Mesothelial cell of epicardium (in vitro differentiated cells): ENCODE results near the gene PRDM16. TPM values are rescaled to one million over a fixed set of nuclear protein-coding genes. Genes with fewer than 3 reads are reported as not detected.

ENCODE experiments used
- DNase-seq, 2 experiments: peaks; one replicate each; pipeline ENCODE4 v3.0.0; 2021; ENCODE audit warnings: low spot score in 2 of 2; ENCODE audit not compliant: unreplicated experiment in 2 of 2
- H3K27ac Mint-ChIP-seq: 2 replicates; pipeline ENCODE4 v1.8.0; 2021; ENCODE audit warnings: mixed read lengths
- H3K27me3 Mint-ChIP-seq: 2 replicates; pipeline ENCODE4 v1.8.0; 2021; ENCODE audit warnings: low read depth, mixed read lengths
- H3K36me3 Mint-ChIP-seq: 2 replicates; pipeline ENCODE4 v1.8.0; 2021; ENCODE audit warnings: mixed read lengths
- H3K4me1 Mint-ChIP-seq: 2 replicates; pipeline ENCODE4 v1.8.0; 2021; ENCODE audit warnings: mixed read lengths
- H3K4me3 Mint-ChIP-seq: 2 replicates; pipeline ENCODE4 v1.8.0; 2021; ENCODE audit warnings: mild to moderate bottlenecking, moderate library complexity, mixed read lengths
- H3K9me3 Mint-ChIP-seq: 2 replicates; pipeline ENCODE4 v1.8.0; 2021; ENCODE audit warnings: mixed read lengths
- total RNA-seq: library from RNA; stranded (reverse); gene quantifications from 3 replicates; pipeline ENCODE4 v1.2.1, GENCODE V29; 2021
- TF ChIP-seq, protein P1 (sequence below): fragments of 200-600 bp; sonication (generic); IDR thresholded peaks from one replicate; pipeline ENCODE4 v1.5.0; 2021; ENCODE audit warnings: antibody characterized with exemption; ENCODE audit not compliant: unreplicated experiment

Gene PRDM16
- total RNA-seq, 1 donor from 2014 or later, result 1.4 TPM

GRCh38 chr1:3204725-3205124 is 135.7 kb downstream of the PRDM16 start:
- Mint-ChIP-seq H3K4me3 (no peak overlapping the region), H3K27ac (no peak overlapping the region), H3K9me3 (no peaks in the 10 kb centered on the region), H3K27me3 (peaks cover 36% of the 10 kb centered on the region), H3K36me3 (no peaks in the 10 kb centered on the region), H3K4me1 (no peaks in the 10 kb centered on the region)
- TF ChIP-seq, protein P1, sequence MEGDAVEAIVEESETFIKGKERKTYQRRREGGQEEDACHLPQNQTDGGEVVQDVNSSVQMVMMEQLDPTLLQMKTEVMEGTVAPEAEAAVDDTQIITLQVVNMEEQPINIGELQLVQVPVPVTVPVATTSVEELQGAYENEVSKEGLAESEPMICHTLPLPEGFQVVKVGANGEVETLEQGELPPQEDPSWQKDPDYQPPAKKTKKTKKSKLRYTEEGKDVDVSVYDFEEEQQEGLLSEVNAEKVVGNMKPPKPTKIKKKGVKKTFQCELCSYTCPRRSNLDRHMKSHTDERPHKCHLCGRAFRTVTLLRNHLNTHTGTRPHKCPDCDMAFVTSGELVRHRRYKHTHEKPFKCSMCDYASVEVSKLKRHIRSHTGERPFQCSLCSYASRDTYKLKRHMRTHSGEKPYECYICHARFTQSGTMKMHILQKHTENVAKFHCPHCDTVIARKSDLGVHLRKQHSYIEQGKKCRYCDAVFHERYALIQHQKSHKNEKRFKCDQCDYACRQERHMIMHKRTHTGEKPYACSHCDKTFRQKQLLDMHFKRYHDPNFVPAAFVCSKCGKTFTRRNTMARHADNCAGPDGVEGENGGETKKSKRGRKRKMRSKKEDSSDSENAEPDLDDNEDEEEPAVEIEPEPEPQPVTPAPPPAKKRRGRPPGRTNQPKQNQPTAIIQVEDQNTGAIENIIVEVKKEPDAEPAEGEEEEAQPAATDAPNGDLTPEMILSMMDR, result no peak
- DNase-seq, result no peak

- H3K27ac Mint-ChIP-seq, result no peak overlapping the region
- H3K36me3 Mint-ChIP-seq, result no peaks in the 10 kb centered on the region
- no peak for DNase-seq
- H3K4me1 Mint-ChIP-seq, result no peaks in the 10 kb centered on the region
- no peak overlapping the region for H3K4me3 Mint-ChIP-seq
- peaks cover 37% of the 10 kb centered on the region for H3K27me3 Mint-ChIP-seq
- TF ChIP-seq, protein P1, result no peak
- H3K9me3 Mint-ChIP-seq, result no peaks in the 10 kb centered on the region
Measured at GRCh38 chr1:3205815-3206214, 136.8 kb downstream of the PRDM16 start.

DNA sequence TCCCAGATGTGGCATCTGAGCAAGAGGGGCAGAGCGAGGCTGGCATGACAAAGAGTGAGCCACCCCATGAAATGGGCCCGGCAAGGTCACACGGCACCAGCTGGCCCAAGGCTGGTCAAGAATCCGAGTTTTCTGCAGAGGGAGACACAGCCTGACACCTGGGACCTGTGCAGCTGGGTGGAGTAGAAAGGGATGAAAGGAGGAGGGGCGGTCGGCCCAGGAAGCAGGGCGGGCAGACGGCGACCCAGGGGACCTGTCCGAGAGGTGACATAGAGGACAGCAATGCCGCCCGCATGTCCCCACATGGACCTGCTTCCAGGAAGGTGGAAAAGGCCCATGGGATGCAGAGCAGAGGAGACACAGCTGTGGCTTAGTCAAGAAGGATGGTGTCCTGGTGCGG is 137.7 kb downstream of the PRDM16 start:
- Mint-ChIP-seq H3K27me3 (peaks cover 40% of the 10 kb centered on the region), H3K4me3 (no peak overlapping the region), H3K27ac (no peak overlapping the region)

GRCh38 chr1:3207217-3207848 is 138.3 kb downstream of the PRDM16 start:
- peaks cover 36% of the 10 kb centered on the region for H3K27me3 Mint-ChIP-seq
- no peaks in the 10 kb centered on the region for H3K36me3 Mint-ChIP-seq
- H3K4me1 Mint-ChIP-seq, result no peaks in the 10 kb centered on the region
- no peak for DNase-seq
- H3K9me3 Mint-ChIP-seq, result no peaks in the 10 kb centered on the region
- TF ChIP-seq, protein P1, result no peak
- no peak overlapping the region for H3K4me3 Mint-ChIP-seq
- H3K27ac Mint-ChIP-seq, result no peak overlapping the region

More for the DNA sequence above, 137.7 kb downstream of the PRDM16 start:
- Mint-ChIP-seq H3K9me3 (no peaks in the 10 kb centered on the region), H3K36me3 (no peaks in the 10 kb centered on the region), H3K4me1 (no peaks in the 10 kb centered on the region)
- no peak for DNase-seq
- TF ChIP-seq, protein P1, result no peak

GRCh38 chr1:3208819-3209200 is 139.8 kb downstream of the PRDM16 start:
- TF ChIP-seq, protein P1, result no peak
- Mint-ChIP-seq H3K4me1 (peaks cover 2% of the 10 kb centered on the region), H3K36me3 (no peaks in the 10 kb centered on the region), H3K9me3 (no peaks in the 10 kb centered on the region), H3K4me3 (no peak overlapping the region), H3K27me3 (peaks cover 26% of the 10 kb centered on the region), H3K27ac (no peak overlapping the region)
- DNase-seq, result no peak
